GM10266 (cell line): ENCODE results near the gene UFSP1.

Source experiments
- DNase-seq: peaks from one replicate; pipeline ENCODE4 v3.0.0; 2012; ENCODE audit errors: extremely low spot score
- CTCF ChIP-seq: IDR thresholded peaks from 2 replicates; pipeline ENCODE4 v1.5.1; 2012; ENCODE audit warnings: mild to moderate bottlenecking, low read depth; ENCODE audit not compliant: control insufficient read depth, insufficient read depth; ENCODE audit errors: missing control alignments

Gene UFSP1

GRCh38 chr7:100897772-100898454 is 8.4 kb upstream of the UFSP1 start:
- no peak for TF ChIP-seq CTCF
- no peak for DNase-seq

GRCh38 chr7:100896732-100897608 is 7.5 kb upstream of the UFSP1 start:
- DNase-seq = peak; percentile 73
- TF ChIP-seq CTCF = peak; percentile 79

DNA sequence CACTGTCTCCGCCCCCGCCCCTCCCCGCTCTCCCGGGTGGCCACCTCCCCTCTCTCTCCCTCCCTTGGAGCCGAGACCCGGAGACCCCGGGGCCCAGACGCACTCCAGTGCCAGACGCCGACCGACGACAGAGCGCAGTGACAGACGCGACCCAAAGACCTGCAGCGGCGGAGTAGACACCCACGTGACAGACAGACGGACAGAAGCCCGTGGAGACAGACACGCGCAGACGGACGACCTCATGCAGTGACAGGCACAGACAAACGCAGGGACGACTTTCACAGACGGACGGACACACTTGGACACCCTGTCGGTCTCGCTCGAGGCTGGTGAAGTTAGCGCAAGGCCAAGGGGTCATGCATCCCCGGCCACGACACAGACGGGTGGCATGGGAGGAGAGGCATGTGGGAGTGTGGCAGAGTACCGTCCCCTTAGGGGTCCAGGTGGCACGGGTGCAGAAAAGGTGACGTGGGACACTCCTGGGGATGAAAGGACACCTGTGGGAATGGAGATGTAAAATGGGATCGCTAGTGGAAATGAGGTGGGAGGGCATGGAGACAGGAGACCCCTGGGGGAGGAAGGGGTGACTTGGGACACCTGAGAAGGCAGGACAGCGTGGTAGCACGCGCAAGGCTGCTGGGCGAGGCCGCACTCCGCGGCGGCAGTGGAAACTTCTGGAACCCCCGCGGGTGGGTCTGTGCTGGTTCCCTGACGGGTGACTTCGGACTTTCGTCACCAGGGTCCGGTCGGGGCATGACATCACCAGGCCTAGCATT is 6.6 kb upstream of the UFSP1 start:
- DNase-seq = peak; percentile 71
- no peak for TF ChIP-seq CTCF

DNA sequence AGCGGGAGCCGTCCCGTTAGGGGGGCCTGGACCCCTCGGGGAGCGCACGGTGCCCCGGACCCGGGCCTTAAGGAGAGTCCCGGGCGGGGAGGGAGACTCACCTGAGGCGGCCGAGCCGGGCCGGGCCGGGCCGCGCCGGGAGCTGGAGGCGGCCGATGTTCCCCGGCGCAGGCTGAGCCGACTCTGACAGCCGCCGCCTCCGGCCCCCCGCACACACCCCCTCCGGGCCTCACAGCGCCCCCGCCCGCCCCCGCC is 6.1 kb upstream of the UFSP1 start, which contains the start of gene ACHE:
ACHE (minus strand) TSS at position 188 of the 255 bp plus-strand sequence. CDS start 1,656 bp downstream, outside the sequence.
- TF ChIP-seq CTCF = no peak
- DNase-seq = peak; percentile 60

DNA sequence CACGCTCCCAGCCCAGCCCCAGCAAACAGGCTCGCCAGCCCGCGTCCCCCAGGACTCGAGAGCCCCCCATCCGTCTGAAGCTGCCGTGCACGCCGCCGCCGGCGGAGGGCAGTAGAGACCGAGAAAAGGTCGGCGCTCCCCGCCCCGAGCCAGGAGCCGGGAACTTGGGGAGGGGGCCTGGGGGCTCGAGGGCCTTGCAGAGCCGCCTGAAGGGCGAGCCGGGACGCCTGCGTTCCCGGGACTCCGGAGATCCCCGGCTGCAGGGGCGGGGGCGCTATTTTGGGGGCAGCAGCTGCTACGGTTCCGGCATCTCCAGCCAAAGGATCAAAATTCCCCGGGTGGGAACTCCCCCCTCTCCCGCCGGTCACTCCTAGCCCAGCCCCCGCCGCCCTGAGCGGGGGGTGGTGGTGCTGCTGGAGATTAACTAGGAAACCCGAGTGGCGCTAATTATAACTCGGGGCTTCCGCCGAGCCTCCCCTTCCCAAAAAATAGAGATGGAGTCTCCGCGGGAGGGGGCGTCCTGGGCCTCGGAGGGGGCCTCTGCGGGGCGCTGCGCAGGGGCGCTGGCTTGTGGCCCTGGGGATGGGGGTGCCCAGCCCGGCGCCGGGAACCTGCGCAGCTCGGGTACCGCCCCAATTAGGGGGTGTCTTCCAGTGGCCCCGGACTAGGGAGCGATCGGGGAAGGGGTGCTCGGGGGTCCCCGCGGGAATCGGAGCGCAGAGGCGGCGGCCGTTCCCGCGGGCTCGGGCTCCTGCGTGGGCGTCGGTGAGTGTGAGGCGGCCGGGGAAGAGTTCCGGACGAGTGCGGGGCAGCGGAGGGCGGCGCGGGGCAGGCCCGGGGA is 5.6 kb upstream of the UFSP1 start:
- DNase-seq = peak; percentile 84
- TF ChIP-seq CTCF = peak; percentile 92

GRCh38 chr7:100893910-100894721 is 4.6 kb upstream of the UFSP1 start:
- no peak for TF ChIP-seq CTCF
- peak; percentile 22 for DNase-seq
